DND-41 (cell line): Measurements from ENCODE around the gene KSR2.

ENCODE experiments used
- ATAC-seq: fragments of 200-7000 bp; cut with Tn5 transposase; 3 replicates; pipeline ENCODE4 v1.9.1; 2021; ENCODE audit warnings: low read depth; ENCODE audit not compliant: insufficient read depth
- DNase-seq: peaks from one replicate; pipeline ENCODE4 v3.0.0-alpha.2; 2020
- H2AFZ ChIP-seq: 2 replicates; pipeline ENCODE4 v1.6.0; 2012; ENCODE audit warnings: low read depth, low read length
- H3K27ac ChIP-seq: 2 replicates; pipeline ENCODE4 v1.5.1; 2012; ENCODE audit warnings: low read length, inconsistent platforms
- H3K27me3 ChIP-seq: fragments of 200-600 bp; sonication (generic); 2 replicates; pipeline ENCODE4 v1.6.0; 2012; ENCODE audit warnings: low read length, mild to moderate bottlenecking, inconsistent platforms; ENCODE audit not compliant: insufficient read depth, poor library complexity
- H3K36me3 ChIP-seq: 2 replicates; pipeline ENCODE4 v1.5.1; 2012; ENCODE audit warnings: low read length, inconsistent platforms; ENCODE audit not compliant: insufficient read depth
- H3K4me1 ChIP-seq: 2 replicates; pipeline ENCODE4 v1.5.1; 2012; ENCODE audit warnings: mild to moderate bottlenecking, low read length; ENCODE audit not compliant: insufficient read depth
- H3K4me2 ChIP-seq: 2 replicates; pipeline ENCODE4 v1.6.0; 2012; ENCODE audit warnings: mild to moderate bottlenecking, moderate library complexity, low read length, inconsistent platforms; ENCODE audit not compliant: insufficient read depth
- H3K4me3 ChIP-seq, 2 experiments: fragments of 200-600 bp in 1 of 2; shearing (Covaris generic) in 1 of 2; 2 replicates each; pipeline ENCODE4 v1.5.1; 2012 to 2016; ENCODE audit warnings: inconsistent platforms in 2 of 2, low read length in 2 of 2, mild to moderate bottlenecking in 2 of 2, low read depth in 1 of 2, moderate library complexity in 1 of 2
- H3K79me2 ChIP-seq: 2 replicates; pipeline ENCODE4 v1.6.0; 2012; ENCODE audit warnings: low read length, inconsistent platforms; ENCODE audit not compliant: insufficient read depth
- H3K9ac ChIP-seq: 2 replicates; pipeline ENCODE4 v1.6.0; 2012; ENCODE audit warnings: low read depth, mild to moderate bottlenecking, inconsistent platforms, low read length, moderate library complexity
- H3K9me3 ChIP-seq: 2 replicates; pipeline ENCODE4 v1.5.1; 2012; ENCODE audit warnings: low read length, moderate library complexity, mild to moderate bottlenecking, inconsistent platforms; ENCODE audit not compliant: insufficient read depth, severe bottlenecking
- H4K20me1 ChIP-seq: 2 replicates; pipeline ENCODE4 v1.6.0; 2012; ENCODE audit warnings: low read length; ENCODE audit not compliant: insufficient read depth
- EZH2 ChIP-seq: IDR thresholded peaks from 3 replicates; pipeline ENCODE4 v1.6.1; 2012; ENCODE audit warnings: borderline replicate concordance, low read depth, mild to moderate bottlenecking, moderate library complexity, low read length, inconsistent platforms; ENCODE audit not compliant: severe bottlenecking
- TF ChIP-seq, protein P1 (sequence below): IDR thresholded peaks from 2 replicates; pipeline ENCODE4 v1.5.1; 2012; ENCODE audit warnings: borderline replicate concordance, low read length, moderate library complexity, mild to moderate bottlenecking; ENCODE audit not compliant: poor library complexity, severe bottlenecking; ENCODE audit errors: extremely low read depth

The KSR2 gene

DNA sequence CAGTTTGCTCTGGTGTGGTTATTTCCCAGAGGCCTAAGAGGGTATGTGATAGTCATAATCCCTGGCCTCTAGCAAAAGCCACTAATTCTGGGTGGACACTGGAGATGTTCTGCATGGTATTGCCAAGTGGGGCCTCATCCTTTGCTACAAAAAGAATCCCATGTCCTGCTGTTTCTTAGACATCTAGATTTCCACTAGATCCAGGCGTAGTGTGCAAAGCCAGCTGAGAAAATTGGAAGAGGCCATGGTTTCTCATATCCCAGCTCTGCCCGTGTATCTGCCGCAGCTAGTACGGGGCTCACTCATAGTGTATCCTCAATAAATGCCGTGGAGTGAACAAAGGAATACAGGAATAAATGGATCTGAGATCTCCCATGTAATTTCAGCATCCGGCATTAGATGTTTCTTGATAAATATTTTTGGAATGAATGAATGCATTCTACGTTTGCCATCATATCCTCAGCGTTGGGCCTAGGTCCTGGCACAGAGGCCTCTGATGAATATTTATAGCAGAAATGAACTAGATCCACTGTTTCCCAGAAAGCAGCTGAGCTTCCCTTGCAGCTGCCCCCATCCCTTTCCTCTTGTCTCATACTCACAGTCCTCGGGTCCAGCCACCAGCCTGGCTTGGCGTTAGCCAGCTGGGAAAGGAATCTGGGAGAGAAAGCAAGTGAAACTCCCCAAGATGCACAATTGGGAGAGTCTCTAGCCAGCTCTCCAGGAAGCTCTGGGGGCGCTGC lies 531.1 kb downstream of the KSR2 start:
- Histone ChIP-seq H3K9me3 (no peaks in the 10 kb centered on the region), H3K4me3 (no peak overlapping the region), H3K79me2 (no peaks in the 10 kb centered on the region), H3K4me2 (no peak overlapping the region), H3K27ac (no peak overlapping the region), H4K20me1 (peaks cover 7% of the 10 kb centered on the region), H3K27me3 (no peaks in the 10 kb centered on the region), H3K9ac (no peak overlapping the region), H2AFZ (no peak overlapping the region), H3K36me3 (no peaks in the 10 kb centered on the region), H3K4me1 (no peaks in the 10 kb centered on the region)
- DNase-seq (no peak), ATAC-seq (no peak)
- no peak for TF ChIP-seq EZH2
- TF ChIP-seq, protein P1, sequence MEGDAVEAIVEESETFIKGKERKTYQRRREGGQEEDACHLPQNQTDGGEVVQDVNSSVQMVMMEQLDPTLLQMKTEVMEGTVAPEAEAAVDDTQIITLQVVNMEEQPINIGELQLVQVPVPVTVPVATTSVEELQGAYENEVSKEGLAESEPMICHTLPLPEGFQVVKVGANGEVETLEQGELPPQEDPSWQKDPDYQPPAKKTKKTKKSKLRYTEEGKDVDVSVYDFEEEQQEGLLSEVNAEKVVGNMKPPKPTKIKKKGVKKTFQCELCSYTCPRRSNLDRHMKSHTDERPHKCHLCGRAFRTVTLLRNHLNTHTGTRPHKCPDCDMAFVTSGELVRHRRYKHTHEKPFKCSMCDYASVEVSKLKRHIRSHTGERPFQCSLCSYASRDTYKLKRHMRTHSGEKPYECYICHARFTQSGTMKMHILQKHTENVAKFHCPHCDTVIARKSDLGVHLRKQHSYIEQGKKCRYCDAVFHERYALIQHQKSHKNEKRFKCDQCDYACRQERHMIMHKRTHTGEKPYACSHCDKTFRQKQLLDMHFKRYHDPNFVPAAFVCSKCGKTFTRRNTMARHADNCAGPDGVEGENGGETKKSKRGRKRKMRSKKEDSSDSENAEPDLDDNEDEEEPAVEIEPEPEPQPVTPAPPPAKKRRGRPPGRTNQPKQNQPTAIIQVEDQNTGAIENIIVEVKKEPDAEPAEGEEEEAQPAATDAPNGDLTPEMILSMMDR = no peak

GRCh38 chr12:117433878-117434277 lies 534.9 kb downstream of the KSR2 start:
- TF ChIP-seq, protein P1 = no peak
- TF ChIP-seq EZH2 = no peak
- H3K36me3 ChIP-seq = no peaks in the 10 kb centered on the region
- H3K4me2 ChIP-seq = no peak overlapping the region
- H3K4me1 ChIP-seq = no peaks in the 10 kb centered on the region
- H3K27ac ChIP-seq = no peak overlapping the region
- H3K4me3 ChIP-seq = no peak overlapping the region
- no peaks in the 10 kb centered on the region for H3K9me3 ChIP-seq
- H4K20me1 ChIP-seq = peaks cover 4% of the 10 kb centered on the region; the same call in 1 of the 2 replicates
- ATAC-seq = no peak
- H3K27me3 ChIP-seq = no peaks in the 10 kb centered on the region
- no peak for DNase-seq
- H3K79me2 ChIP-seq = no peaks in the 10 kb centered on the region
- H2AFZ ChIP-seq = no peak overlapping the region
- no peak overlapping the region for H3K9ac ChIP-seq

GRCh38 chr12:117430246-117430645 lies 538.5 kb downstream of the KSR2 start:
- Histone ChIP-seq H2AFZ (no peak overlapping the region), H3K27ac (no peak overlapping the region), H3K4me2 (no peak overlapping the region), H4K20me1 (no peaks in the 10 kb centered on the region), H3K27me3 (no peaks in the 10 kb centered on the region), H3K36me3 (no peaks in the 10 kb centered on the region), H3K79me2 (no peaks in the 10 kb centered on the region), H3K9me3 (no peaks in the 10 kb centered on the region), H3K4me3 (no peak overlapping the region), H3K9ac (no peak overlapping the region), H3K4me1 (no peaks in the 10 kb centered on the region)
- DNase-seq (no peak), ATAC-seq (no peak)
- no peak for TF ChIP-seq EZH2
- TF ChIP-seq, protein P1 = no peak

- Histone ChIP-seq H3K36me3 (no peaks in the 10 kb centered on the region), H3K79me2 (no peaks in the 10 kb centered on the region), H4K20me1 (no peaks in the 10 kb centered on the region), H3K4me2 (no peak overlapping the region), H3K4me1 (no peaks in the 10 kb centered on the region), H3K27me3 (peaks cover 9% of the 10 kb centered on the region), H3K9ac (no peak overlapping the region), H3K9me3 (no peaks in the 10 kb centered on the region), H3K4me3 (no peak overlapping the region), H3K27ac (no peak overlapping the region), H2AFZ (no peak overlapping the region)
- TF ChIP-seq, protein P1 = no peak
- TF ChIP-seq EZH2 = no peak
- ATAC-seq (no peak), DNase-seq (no peak)
Observed at GRCh38 chr12:117427211-117427610, 541.6 kb downstream of the KSR2 start.
